HG03432 (cell line): ENCODE measurements around the gene SPAG7.

ENCODE experiments used
- ATAC-seq: cut with Tn5 transposase; IDR thresholded peaks from one replicate; pipeline ENCODE4 v1.9.1; 2021; ENCODE audit warnings: mild to moderate bottlenecking, moderate library complexity; ENCODE audit not compliant: unreplicated experiment

The SPAG7 gene

DNA sequence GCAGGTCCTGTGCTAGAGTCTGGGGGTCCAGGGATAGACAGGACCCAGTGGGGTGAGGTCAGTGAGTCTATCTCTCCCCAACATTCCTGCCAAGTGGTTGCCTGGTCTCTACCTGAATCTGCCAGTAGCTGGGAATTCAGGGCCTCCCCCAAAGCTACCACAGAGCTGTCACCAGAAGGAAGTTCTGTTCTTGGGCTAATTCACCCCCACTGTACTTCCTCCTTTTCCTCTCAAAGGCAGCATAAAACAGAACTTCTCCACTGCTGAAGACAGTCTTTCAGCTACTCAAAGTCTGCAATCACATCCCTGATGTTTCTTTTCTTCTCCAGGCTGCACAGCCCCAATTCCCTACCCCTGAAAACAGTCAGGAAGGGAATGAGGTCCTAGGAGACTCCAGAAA, 11.1 kb upstream of the SPAG7 start:
- ATAC-seq = no peak

DNA sequence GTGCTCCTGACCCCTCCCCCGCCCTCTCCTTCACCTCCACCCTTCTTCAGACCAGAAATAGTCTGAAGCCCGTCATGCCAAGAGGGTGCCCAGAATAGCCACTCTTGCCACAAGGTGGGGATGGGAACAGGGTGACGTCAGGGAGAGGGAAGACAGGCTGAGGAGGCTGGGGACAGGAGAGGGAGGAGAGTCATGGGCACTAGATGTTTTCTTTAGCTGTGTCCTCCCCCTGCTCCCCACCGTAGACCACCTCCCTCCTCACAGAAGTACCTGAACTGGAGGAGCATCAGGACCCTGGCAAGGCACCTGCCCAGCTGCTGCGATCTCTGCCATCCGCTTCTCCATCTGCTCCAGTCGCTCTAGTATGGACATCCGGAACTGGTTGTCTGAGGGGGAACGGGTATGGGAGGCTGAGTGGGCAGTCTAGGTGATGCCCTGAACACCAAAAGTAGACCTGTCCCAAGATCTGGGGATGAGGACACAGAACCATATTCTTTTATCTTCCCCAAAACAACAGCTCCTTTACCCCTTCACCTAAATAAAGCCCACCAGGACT, 6.6 kb upstream of the SPAG7 start:
- no peak for ATAC-seq

DNA sequence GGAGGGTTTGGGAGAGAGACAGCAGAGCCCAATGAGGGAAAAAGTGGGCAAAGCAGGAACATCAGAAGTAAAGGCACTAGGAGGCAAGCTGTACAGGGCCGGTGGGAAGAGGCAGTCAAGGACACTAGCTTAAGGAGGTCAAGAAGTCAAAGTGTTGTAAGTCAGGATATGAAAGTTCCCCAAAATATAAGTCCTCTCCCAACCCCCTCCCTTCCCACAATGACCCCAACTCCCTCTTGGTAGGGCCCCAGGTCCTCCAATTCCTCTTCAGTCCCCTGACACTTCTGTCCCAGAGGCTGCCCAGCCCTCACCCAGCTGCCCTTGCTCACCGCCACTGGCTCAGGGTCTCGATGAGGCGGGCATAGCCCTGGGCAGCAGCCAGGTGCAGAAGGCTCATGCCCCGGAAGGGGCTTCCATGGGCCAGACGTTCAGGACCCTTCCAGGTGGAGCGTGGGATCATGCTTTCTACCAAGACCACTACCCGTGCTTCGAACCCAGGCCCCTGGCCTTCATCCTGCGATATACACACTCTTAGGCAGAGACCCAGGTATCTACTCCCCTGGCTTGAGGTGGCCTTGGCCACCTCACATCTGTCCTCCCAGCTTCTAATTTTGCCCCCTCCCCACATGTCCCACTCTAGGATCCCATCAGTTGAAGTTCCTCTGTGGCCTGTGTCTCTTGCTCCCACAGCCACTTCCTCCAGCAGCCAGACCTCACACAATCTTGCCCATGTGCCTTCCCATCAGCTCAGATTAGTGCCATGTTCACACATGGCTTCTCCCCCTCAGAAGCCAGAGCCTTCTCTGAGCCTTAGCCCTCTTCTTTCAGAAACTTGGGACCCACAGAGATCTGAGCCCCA, 5.9 kb upstream of the SPAG7 start:
- no peak for ATAC-seq

DNA sequence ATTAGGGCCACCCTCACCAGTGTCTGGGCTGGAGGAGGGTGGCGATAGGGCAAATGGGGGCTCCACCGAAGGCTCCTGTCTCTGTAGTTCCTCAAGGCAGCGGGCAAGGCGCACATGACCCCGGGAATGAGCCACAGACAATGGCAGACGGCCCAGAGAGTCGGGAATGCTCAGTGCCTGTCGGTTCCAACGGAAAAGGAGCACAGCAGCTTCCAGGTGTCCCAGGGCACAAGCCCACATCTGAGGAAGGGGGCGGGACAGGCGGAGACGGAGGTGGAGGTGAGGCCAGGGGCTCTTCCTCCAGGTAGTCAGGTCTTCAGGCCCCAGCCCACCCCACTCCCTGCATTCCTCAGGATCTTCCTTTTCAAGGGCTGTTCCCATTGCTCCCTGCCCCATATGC, 5.1 kb upstream of the SPAG7 start:
- ATAC-seq = no peak

DNA sequence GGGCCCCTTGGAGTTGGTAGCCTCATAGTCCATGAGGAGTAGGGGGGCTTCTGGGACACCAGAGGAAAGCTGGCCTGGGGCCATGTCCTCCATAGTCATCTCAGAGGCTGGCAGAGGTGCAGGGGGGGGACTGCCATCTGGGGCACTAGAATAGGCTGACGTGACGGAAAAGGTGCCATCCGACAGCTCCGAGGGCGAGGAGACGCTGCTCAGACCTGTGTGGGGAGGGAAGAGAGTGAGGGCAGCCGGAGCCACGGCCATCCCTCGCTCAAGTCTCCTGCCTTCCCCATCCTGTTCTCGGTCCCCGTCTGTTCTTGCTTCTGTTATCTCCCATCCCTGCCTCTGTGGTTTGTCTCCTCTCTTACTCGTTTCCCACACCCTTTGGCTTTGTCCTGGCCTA, 4.7 kb upstream of the SPAG7 start:
- no peak for ATAC-seq

DNA sequence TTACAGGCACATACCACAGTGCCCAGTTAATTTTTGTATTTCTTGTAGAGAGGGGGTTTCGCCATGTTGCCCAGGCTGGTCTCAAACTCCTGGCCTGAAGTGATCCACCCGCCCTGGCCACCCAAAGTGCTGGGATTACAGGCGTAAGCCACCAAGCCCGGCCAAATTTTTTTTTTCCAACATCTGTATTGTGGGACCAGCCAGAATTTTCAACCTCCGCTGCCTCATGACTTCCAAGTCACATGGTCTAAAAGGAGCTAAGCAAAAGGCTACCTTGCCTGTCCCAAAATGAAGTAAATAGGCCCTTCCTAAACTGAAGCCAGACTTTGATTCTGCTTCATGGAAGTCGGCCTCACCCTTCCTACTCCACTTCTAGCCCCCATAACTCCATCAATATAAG, 4.2 kb upstream of the SPAG7 start:
- no peak for ATAC-seq

DNA sequence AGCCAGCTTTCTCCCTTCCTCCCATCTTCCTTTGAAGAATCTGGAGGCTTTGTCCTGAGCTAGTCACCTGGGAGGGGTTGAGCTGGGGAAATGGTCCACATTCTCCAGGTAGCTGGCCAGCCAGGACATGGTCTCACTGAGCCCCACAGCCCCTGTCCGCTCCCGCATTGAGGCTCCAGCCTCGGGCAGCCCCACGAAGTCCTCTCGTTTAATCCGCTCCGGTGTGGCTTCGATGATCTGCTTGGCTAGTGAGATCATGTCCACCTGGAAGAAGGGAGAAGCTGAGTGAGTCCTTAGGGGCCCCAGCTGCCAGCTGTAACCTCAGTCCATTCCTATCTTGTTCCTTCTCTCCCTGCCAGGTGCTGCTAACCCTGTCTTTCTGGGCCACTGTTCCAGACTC, 2.7 kb upstream of the SPAG7 start:
- ATAC-seq = no peak

DNA sequence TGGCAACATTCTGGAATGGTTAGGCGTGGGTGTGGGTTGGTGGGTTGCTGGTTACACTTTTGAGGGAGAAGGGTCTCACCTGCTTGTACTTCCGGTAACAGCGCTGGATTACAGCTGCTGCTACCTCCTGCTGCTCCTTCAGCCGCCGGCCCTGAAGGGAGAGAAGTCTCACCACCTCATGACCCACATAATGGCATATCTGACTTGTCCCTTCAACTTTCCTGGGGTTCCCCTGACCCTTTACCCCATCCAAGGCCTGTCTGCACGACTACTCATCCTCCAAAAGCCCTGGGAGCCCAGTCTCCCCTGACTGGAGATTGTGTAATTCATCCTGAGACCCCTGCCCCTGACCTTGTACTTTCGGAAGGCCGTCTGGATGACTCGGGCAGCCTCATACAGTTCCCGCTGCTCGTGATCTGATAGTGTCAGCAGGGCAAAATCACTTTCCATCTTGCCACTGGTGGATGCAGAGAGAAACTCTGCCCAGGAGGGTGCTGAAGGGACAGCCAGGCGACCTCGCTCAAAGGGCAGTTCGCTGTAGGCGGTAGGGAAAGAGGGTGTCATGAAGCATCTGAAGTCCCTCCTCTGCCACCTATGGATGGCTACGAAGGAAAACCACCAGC, 2.0 kb upstream of the SPAG7 start:
- ATAC-seq = no peak

DNA sequence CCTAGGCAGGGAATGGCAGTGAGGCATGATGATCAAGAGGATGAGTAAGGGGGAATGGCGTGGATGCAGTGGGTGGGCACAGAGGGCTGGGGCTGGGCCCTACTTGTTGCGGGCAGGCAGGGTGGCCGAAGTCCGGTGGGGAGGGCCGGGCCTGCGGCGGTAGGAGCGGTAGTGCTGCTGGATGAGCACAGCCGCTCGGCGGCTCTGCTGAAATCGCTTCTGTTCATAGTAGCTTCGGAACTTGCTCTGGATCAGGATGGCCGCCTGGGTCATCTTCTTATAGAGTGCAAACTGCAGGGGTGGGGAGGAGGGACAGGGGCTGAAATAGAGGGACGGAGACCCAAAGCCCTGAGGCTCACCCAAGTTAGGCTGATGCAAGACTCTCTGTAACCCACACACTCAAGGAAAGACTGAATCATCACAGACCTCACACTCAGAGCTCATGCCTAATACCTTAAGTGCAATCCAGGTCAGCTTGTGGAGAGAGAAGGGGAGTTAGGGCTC, 1.5 kb upstream of the SPAG7 start:
- ATAC-seq = no peak

DNA sequence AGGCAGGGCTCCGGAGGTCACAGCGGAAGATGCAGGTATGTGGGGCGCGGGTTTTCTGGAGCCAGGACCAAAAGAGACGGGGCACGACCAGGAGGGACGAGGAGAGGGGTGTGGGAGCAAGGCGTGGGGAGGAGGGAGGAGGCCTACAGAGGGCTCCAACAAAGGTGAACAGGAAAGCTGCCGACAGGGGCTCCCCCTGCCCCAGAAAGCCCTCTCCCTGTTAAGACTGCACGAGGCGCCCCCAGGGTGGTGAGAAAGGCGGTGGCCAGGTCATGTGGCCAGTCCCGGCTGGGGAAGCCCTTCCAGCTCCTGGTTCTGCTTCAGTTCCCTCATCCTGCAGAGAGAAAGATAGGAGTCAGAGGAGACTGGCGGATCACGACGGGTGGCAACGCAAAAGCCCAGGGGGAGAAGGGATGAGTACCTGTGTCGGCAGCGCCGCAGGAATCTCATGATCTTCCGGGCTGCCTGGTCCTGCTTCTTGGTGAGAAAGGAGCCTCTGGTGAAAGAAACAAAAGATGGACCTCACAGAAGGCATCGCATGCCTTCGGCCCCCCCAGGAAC, 949 bp upstream of the SPAG7 start:
- no peak for ATAC-seq

DNA sequence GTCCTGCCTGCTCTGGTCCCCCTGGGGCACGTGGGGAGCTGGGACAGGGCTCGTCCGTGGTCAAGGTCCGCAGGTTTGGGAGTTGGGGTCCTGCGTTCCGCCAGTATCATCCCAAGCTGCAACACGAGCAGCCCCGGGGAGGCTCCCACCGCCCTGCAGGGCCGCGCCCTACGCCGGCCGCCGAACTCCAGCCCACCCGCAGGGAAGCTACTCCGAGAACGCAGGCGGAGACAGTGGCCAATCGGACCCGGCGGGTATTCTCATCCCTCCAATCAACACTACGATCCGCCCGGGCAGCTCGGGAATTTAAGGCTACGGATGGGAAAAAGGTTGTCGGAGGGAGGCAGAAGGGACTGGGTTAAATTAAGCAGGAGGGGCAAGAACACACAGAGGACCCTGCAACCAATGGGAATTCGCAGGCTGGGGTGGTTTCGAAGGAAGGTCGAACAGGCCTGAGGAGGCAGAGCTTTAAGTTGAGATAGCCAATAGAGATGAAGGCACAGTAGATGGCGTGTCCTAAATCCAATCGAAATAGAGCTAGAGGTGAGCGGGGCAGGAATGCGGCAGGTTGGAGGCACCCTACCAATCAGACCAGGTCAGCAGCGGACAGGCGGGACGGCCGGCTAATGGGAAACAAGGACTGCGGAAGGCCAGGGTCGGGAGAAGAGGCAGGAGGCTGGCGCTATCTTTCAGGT, 626 bp downstream of the SPAG7 start:
- ATAC-seq = peak; percentile 77

DNA sequence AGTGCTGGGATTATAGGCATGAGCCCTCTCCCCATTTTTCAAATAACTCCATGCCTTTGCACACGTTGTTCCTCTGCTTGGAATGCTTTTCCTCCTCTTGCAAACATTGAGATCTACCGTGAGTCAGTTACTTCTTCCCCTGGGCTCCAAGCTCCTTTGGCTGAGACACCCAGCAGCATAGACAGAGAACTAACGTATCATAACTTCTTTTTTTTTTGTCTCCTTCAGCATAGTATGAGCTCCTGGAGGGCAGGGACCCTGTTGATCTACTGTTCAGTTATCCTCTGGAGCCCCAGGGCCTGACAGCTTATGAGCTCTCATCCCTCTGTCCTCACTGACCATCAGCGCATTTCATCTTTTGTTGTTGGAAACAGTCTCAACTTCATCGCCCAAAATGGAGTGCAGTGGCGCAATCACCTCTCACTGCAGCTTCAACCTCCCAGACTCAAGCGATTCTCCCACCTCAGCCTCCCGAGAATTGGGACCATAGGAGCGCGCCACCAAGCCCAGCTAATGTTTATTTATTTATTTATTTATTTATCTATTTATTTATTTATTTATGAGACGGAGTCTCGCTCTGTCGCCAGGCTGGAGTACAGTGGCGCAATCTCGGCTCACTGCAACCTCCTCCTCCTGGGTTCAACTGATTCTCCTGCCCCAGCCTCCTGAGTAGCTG, 2.2 kb downstream of the SPAG7 start:
- ATAC-seq = no peak

DNA sequence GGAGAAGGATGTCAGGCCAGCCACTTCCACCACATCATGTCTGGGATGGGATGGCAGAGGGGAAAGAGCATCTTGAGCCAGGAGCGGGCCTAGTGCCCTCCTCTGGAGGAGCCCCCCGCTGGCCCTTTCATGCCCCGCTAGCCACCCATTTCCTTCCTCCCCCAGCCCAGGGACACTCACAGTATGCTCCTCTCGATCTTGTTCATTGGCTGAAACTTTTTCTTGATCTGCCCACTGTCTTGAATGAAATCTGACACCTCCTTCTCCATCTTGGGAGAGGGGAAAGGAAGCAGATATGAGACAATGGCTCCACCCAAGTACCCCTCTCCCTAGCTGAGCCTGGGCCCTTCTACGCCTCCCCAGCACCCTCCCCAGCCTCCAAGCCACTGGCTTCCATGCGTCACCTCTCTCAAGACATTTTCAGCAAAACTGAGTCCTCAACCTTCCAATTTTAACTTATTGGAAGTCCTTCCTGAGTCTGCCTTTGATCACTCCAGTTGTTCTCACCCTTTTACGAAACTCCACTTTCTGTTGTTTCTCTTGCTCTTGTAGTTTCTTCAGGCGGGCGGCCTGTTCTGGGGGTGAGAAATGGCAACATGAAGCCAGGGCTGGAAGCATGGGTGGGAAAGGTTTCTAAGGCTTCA, 7.2 kb downstream of the SPAG7 start:
- no peak for ATAC-seq

DNA sequence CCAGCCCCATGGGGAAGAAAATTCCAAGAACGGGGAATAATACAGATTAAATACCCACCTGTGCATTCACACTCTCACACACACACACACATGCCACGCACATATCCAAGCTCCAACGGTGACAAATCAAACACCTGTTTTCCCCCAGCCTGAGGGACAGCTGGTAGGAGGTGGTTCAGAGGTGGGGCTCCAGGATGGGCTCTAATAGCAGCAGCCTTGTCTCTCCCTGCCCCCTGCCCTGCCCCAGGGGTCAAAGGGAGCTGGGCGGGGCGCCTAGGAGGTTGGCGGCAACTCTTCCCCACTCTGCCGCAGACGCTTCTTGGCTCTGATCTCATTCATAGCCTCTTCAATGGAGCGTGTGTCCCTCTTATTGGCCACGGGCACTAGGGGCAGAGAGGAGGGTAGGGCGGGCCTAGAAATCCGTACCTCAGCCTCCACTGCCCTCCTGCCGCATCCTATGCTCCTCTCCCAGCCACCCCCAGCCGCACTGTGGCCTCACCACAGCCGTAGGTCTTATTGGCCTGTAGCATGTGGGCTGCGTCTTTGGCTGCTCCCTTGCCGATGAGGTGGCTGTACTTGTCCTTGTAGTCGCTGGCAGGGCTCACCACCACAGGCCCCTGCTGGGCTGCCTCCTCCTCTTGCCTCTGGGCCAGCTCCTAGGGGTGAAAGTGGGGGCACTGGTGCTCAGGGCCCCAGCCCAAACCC, 8.2 kb downstream of the SPAG7 start:
- ATAC-seq = no peak

DNA sequence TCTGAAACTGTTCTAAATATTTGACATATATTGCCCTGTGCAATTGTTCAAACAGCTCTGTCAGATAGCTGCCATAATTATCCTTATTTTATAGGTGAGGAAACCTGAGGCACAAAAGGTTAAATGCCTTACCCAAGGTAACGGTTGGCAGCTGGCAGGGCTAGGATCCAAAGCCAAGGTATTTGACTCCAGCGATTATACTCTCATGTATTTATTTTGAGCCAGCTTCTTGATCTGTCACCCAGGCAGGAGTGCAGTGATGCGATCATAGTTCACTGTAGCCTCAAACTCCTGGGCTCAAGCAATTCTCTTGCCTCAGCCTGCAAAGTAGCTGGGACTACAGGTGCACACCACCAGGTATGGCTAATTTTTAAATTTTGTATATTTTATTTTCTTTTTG, 9.5 kb downstream of the SPAG7 start:
- no peak for ATAC-seq

DNA sequence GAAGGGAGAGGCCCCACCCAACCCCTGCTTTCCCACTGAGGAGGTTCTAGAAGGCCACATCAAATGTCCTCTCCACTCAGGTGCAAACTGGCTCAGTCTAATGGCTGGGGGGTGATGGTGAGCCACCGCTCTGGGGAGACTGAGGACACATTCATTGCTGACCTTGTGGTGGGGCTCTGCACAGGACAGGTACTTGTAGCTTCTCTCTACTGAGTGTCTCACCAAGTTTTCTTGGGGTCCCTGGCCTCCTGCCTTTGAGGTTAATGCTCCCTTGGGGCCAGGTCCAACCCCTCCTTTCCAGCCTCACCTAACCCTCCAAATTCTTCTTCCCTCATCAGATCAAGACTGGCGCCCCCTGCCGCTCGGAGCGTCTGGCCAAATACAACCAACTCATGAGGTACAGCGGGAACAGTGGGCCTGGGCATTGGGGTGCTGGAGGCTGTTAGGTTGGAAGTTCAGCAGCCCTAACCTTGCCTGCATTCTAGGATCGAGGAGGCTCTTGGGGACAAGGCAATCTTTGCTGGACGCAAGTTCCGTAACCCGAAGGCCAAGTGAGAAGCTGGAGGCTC, 11.0 kb downstream of the SPAG7 start:
- ATAC-seq = no peak

DNA sequence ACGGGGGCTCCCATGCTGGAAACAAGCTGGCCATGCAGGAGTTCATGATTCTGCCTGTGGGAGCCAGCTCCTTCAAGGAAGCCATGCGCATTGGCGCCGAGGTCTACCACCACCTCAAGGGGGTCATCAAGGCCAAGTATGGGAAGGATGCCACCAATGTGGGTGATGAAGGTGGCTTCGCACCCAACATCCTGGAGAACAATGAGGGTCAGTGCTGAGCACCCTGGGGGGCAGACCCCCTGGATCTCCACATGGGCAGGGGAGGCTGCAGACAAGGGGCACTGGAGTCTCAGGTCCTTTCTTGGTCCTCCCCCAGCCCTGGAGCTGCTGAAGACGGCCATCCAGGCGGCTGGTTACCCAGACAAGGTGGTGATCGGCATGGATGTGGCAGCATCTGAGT, 12.5 kb downstream of the SPAG7 start:
- no peak for ATAC-seq

DNA sequence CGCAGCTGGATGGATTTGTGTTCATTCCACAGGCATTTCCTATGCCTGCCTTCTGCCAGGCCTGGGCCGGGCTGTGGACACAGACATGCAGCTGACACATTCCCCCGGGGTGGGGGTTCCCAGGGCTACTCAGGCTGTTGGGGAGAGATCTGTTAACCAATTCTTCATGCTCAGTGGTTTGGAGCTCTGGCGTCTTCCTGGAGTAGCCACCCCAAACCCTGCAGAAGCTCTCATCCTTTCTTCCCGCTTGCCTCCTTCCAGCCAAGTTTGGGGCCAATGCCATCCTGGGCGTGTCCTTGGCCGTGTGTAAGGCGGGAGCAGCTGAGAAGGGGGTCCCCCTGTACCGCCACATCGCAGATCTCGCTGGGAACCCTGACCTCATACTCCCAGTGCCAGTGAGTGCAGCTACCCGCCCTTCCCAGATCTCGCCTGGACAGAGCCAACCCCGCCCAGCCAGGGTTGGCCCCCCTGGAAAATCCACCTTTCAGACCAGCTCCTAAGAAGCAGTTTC, 14.1 kb downstream of the SPAG7 start:
- no peak for ATAC-seq

DNA sequence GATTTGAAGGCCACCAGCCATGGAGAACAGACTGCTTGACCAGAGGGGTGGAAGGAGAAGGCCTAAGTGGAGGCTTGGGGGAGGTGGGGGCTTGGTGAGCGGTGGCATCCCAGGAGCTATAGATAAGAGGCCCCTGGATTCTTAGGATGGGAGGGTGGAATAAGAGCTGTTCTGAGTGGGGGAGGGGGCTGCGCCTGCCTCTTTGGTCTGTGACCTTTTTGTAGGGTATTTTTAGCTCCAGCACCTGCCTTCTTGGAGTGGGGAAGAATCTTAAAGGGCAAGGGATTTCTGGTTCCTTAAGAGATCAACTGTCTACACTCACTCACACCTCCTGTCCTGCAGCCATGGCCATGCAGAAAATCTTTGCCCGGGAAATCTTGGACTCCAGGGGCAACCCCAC, 16.1 kb downstream of the SPAG7 start:
- no peak for ATAC-seq
